Epithelial cell of prostate (primary cell): ENCODE data around the gene TRMT44.
"Not testable (repeated sequence)": the region's sequence is repeated elsewhere in the genome, so short reads cannot be mapped to it uniquely, and the experiment has no call there.

Experiments
- DNase-seq: peaks from one replicate; pipeline ENCODE4 v3.0.0-alpha.2; 2011; ENCODE audit warnings: low read depth, low spot score
- H3K27ac ChIP-seq: fragments of 450-650 bp; 2 replicates; pipeline ENCODE4 v1.5.1; 2017; ENCODE audit warnings: mild to moderate bottlenecking

The TRMT44 gene

DNA sequence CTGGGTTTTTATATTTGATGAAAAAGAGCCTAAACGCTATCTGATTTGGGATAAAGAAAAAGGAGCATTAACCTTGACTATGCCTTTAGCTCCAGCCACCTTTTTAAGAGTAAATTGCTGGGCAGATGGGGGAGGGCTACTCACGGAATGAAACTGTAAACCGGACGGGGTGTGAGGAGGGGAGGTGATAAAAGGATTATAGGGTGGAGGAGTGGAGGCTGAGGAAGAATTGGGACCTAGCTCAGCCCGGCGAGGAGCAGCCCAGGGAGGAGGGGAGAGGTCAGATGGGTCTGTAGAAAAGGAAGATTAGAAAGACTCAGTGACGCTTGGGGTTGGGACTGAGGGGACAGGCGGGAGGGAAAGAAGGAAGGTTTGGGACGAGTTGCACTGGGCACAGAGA, 46.1 kb downstream of the TRMT44 start:
- not testable (repeated sequence) for DNase-seq, H3K27ac ChIP-seq

DNA sequence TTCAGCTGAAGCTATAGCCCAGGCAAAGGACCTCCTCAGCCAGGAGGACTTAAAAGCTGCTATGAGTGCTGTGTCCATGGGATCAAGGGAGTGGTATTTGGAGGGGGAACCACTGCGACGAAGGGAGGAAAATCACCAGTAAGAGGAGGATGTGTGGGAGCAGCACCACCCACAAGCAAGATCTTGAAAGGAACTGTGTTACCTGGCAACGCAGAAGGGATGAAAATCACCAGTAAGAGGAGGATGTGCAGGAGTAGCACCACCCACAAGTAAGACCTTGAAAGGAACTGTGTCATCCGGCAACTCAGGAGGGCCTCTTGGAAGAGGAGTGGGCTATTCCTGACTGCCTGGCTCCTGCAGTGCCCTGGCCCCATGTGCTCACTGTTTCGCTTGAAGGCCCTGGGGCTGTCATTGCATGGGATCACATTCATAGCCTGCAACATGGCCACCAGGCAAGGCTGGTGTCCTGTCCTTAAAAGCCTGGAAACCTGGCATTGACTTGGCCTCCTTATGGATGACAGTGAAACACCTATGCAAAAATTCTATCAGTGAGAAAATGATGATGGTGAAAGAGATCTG, 48.3 kb downstream of the TRMT44 start:
- H3K27ac ChIP-seq, result no peak overlapping the region
- no peak for DNase-seq

DNA sequence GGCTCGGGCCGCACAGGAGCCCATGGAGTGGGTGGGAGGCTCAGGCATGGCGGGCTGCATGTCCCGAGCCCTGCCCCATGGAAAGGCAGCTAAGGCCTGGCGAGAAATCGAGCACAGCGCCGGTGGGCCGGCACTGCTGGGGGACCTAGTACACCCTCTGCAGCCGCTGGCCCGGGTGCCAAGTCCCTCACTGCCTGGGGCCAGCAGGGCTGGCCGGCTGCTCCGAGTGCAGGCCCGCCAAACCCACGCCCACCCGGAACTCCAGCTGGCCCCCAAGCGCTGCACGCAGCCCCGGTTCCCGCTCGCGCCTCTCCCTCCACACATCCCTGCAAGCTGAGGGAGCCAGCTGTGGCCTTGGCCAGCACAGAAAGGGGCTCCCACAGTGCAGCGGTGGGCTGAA, 50.9 kb downstream of the TRMT44 start:
- not testable (repeated sequence) for H3K27ac ChIP-seq, DNase-seq

DNA sequence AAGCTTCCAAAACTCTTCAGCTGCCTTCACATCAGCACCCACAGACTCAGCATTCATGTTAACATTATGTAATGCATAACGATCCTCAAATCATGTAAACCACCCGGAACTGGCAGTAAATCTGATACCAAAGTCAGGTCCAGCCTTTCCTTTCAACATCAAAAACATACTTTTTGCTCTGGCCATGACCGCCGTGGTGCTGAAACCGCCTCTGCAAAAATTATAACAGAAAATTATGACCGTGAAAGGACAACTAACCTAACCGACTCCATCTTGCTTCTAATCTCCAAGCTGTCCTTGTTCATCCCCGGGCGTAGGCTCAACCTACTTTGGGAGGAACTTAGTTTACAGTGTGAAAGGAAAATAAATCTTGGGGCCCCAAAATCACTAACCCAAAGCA, 51.6 kb downstream of the TRMT44 start:
- no peak for DNase-seq
- H3K27ac ChIP-seq, result no peak overlapping the region

DNA sequence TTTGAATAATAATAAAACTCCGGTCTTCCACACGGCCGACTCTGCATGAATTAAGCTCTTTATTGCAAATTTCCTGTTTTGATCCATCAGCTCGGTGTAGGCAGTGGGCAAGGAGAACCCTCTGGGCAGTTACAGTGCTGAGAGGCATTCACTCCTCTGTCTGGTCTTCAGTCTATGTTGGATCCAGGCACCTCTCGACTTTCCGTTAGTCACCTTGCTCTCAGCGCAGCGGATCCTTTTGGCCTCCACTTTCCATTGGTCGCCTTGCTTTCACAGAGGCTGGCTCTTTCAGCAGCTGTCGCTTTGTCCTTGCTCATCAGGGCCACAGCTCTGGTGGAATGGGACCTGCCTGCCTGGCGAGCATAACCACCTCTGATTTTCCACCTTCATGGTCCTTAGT, 52.9 kb downstream of the TRMT44 start:
- no peak overlapping the region for H3K27ac ChIP-seq
- no peak for DNase-seq

DNA sequence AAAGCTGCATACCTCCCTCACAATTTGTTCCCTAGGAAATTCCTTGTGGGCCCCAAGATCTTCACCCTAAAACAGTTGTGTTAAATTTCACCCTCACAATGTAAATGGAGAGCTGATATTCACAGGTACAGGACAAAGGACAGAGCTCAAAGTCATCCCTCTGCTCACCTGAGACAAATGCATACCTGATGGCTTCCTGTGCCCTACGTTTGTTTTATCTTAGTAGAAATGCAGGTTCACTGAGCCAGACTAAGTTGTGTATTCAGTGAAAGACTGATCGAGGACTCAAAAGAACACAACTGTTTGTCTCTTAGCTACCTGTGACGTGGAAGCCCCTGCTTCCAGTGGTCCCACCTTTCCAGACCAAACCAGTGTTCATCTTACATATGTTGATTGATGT, 53.6 kb downstream of the TRMT44 start:
- H3K27ac ChIP-seq, result no peak overlapping the region
- no peak for DNase-seq

DNA sequence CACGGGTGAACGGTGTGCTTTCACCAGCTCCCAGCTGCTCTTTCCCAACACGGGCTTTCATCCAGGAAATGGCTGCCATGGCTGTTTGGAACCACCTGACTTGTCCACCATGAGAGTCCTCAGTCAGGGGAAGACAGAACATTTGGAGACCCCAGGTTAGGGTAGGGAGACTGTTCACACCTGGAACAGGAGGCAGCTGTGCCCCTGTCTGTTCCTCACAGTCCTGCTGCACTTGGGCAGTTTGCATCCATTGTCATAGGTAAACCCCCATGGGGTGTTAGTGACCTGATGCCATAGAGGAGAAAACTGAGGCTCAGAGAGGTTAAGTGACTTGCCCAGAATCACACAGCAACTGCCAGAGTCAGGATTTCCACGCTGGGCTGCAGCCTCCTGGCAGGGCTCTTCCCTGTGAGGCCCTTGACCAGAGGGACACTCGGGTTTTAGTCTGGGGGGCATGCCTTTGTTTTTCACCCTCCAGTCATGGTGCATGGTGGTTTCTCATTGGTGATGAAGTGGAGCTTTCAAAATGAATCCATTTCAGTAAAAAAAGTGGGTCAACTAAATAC, 54.5 kb downstream of the TRMT44 start:
- no peak for DNase-seq
- no peak overlapping the region for H3K27ac ChIP-seq

DNA sequence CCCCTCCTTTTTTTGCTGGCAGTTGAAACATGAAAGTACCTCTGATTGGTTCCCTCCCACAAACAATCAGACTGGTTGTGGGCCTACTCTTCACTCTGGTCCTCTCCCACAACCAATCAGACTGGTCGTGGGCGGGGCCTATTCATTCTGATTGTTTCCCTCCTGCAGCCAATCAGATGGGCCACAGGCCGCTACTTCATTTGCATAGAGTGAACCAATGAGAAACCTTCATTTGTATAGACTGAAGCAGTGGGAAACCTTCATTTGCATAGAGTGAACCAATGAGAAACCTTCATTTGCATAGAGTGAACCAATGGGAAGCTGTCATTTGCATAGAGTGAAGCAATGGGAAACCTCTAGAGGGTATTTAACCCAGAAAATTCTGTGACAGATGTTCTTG, 55.2 kb downstream of the TRMT44 start:
- H3K27ac ChIP-seq, result no peak overlapping the region
- no peak for DNase-seq

DNA sequence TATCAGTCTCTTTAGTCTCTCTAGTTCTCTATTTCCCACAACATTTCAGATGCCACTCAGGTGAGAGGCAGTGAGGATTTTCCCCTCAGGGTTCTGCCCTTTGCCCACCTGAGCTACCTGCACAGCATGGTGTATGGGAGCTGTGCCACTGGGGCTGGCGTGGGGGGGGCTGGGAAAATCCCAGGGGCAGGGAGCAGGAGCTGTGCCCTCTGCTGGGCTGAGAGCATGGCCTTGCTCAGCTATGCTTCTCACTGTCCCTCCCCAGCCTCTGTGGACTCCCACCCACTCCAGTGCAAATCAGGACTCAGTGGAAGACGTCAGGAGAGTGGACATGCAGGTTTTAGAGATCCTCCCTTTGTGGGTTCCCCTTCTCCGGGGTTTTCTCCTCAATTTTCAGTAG, 57.2 kb downstream of the TRMT44 start:
- H3K27ac ChIP-seq, result no peak overlapping the region
- DNase-seq, result no peak

DNA sequence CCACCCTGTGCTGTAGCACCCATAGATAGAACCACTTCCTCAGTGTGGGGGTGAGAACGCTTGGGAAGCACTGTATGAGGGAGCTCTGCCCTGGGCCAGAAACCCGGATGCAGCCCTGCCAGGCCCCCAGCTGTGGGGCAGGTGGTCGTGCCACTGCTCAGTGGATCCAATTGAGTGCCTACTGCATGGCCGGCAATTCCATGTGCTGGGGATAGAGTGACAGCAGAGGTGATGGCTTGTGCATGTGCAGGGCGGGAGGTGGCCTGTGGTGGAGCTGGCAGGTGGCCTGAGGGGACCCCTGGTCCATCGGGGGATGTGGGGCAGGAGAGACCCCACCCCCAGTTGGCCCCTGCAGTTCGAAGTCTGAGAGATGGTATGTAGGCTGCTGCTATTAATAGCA, 60.4 kb downstream of the TRMT44 start:
- H3K27ac ChIP-seq, result no peak overlapping the region
- no peak for DNase-seq

DNA sequence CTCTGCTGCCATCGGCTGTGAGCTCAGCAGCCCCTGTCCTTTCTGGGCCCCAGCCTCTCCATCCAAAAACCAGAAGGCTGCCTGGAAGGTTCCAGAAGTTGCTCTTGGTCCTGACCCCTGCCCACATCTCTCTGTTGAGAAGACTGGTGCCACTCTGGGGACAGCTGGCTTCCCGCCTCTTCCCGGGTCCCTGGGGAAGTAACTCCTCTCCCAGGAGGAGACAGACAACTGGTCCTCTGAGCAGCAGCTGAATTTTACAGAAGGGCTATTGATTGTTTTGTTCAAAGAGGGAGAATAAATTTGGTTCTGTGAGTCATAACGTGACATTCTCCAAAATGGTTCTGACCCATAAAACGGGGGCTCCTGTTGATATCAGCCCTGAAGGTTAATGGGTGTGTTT, 61.2 kb downstream of the TRMT44 start:
- no peak for DNase-seq
- H3K27ac ChIP-seq, result no peak overlapping the region

DNA sequence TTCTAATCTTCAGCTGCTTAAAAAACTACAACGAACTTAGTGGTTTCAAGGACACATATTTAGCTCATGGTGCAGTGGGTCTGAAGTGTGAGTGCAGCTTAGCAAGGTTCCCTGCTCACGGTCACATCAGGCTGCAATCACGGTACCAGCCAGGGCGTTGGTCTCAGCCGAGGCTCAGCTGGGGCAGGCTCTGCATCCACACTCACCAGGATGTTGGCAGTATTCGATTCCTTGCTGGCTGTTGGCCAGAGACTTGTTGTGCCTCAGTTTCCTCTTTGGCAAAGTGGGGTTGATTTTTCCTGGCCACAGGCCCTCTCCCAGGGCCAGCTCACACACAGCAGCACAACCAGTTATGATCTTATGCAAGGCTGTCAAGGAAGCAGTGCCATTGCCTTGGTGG, 61.8 kb downstream of the TRMT44 start:
- no peak for DNase-seq
- no peak overlapping the region for H3K27ac ChIP-seq

DNA sequence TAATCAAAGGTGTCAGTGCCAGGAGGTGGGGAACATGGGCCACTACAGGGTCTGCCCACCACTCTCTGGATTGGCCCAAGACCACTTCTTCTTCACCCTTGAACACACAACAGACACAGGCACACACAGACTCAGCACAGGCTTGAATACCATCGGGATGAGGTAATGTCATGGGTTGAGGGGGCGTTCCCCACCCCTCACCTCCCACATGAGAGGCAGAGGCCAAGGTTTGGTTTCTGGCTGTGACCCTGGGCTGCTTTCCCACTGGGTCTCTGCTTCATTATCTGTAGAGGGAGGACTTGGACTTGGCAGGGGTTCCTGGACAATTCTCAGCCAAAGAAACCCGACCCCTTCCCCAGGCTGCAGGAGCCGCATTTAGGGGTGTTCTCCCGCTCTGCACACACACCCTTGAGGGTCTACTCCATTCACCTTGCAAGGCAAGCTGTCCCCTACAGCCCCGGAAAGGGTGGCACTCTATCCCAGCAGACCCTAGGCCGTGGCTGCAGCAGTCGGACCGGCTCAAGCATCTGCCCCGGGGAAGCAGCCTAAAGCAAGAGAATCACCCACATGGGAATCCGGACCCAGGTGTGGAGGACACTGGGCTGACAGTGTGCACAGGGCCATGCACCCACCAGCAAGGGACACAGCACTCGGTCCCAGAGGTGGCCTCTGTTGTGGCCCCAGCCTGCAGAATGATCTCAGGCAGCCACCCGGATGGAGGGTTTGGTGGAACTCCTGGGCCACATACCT, 62.4 kb downstream of the TRMT44 start:
- no peak for DNase-seq
- no peak overlapping the region for H3K27ac ChIP-seq

DNA sequence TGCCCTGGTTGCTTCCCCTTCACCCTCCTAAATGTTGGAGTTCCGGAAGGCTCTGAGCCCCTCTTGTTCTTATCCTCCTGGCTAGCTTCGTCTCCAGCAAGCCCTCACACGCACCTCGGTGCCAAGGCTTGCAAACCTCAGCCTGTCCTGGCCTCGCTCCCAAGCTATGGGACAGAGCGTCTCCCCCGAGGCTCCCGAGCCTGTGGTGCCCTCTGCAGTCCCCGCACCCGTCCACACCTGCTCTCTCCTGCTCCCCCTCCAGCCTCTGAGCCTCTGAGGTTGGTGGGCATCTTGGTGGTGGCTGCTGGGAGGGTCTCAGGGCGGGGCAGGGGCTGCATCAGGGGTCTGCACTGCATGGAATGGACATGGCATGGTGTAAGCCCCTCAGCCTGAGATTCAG, 63.2 kb downstream of the TRMT44 start:
- DNase-seq, result no peak
- no peak overlapping the region for H3K27ac ChIP-seq

DNA sequence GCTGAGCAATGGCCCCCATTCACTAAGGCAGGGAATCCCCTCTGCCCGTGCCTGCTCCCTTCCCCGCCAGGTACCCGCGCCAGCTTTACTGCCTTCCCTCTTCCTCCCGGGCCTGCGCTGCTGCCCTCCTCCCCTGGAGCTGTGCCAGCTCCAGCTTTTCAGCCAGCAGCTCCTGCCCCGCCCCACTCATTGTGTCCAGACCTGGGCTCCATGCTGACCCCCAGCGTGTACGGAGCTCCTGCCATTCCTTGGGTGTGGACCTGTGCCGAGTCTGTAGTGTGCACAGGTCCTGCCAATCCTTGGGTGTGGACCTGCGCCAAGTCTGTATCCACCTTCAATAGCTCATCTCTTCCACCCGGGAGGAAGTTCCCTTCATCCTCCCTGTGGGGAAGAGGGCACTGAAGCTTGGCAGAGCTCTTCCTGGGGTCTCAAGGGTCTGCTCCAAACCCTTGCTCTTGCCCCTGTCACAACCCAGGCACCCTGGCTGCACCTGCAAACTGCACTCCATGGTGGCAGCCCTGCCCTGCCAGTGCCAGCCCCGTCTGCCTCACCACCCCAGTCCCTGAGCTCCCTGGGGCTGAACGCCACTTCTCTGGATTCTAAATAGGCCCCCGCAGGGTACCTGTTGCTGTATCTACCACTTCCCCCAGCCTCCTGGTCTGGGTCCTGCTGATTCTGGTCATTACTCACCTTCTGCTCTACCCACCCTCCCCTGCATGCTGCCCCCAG, 63.9 kb downstream of the TRMT44 start:
- no peak for DNase-seq
- H3K27ac ChIP-seq, result no peak overlapping the region

DNA sequence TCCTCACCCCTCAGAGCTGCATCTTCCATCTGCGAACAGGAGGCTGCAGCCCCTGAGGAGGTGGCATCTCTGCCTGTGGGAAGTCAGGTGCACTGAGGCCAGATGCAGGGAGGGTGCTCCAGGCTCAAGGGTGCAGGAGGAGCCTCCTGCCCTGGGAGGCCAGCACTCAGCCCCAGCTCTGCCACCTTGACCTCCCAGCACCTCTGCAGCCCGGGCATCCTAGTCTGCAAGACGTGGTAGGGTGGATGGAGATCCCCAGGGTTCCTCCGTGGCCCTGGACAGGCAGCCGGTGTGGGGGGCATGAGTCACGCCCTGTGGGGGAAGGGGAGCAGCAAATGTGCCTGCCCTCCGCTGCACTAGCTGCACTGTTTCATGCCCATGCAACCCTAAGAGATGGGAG, 64.7 kb downstream of the TRMT44 start:
- no peak overlapping the region for H3K27ac ChIP-seq
- DNase-seq, result no peak

DNA sequence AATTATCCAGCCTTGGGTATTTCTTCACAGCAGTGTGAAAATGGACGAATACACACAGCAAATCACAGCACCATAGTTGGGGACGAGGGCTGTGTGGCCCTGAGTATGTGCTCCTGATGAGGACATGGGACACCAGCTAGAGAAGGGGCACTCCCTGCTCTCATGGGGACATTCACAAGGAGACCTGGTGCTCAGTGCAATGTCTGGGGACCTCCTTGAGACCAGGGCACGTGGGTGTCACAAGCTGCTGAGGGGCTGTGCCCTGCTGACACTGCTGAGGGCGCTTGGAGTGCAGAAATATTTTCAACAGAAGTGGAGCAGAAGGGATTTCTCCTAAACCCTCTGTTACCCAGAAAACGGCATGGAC, 65.4 kb downstream of the TRMT44 start:
- no peak overlapping the region for H3K27ac ChIP-seq
- DNase-seq, result no peak

DNA sequence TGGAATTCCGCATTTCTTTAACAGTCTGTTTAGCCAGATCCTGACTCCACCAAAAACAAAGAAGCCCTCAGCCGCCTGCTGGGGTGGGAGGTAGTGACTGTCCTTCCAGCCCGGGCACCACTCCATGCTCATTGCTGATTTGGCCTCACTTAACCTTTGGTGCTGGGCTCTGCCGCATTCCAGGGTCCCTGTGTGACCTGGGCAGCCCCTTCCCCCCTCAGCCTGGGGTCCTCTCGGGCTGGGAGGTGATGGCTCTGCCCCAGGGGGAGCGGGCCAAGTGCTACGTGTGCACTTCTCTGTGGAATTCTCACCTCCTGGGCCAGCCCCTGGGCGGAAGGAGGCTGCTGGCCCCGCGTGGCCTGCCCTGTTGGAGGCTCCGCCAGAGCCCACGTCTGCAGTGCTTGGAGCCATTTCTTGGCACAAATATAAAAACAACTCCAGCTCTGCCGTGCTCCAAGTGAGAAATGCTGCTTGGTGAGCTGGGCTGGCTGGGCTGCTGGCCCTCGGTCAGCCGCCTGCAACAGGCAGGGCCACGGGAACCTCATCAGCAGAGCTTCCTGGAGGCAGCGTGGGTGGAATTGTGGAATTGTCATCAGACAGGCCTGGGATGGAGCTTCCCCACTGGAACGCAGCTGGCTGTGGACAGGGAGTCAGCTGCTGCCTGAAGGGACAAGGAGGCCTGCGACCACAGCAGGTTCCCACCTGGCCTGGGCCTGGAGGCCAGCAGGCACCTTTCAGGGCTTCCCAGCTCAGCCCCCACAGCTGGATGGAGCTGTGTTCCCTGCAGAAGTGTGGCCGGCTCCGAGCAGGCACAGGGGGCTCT, 66.0 kb downstream of the TRMT44 start:
- H3K27ac ChIP-seq, result no peak overlapping the region
- no peak for DNase-seq

DNA sequence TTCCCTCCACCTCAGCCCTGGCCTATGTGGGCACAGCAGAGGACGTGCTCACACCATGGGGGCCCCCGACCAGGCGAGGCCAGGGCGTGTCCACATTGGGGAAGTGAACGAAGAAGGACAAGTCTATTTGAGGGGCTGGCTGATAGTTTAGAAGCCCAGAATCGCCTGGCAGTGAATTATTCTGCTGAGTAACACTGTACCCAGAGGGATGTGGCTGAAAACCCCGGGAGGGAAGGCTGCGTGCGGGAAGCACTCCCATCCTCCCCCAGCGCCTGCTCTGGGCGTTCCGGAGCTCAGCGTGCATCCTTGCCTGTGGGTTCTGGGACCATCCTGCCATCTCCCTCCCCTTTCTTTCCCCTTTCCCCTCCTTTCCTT, 66.6 kb downstream of the TRMT44 start:
- no peak overlapping the region for H3K27ac ChIP-seq
- DNase-seq, result no peak

DNA sequence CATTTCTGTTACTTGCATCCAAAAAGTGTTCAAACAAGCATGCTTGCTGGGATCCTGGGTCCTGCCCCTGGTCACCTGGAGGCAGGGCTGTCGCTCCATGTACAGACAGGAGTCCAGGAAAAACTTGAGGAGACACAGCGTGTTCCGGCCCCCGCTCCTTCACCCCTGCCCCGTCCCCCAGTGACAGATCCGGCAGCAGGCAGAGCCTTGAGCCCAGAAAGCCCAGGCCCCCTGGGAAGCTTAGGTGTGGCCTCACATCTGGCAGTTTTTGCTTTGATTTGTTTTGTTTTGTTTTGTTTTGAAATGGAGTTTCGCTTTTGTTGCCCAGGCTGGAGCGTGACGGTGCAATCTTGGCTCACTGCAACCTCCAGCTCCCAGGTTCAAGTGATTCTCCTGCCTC, 67.0 kb downstream of the TRMT44 start:
- no peak overlapping the region for H3K27ac ChIP-seq

DNA sequence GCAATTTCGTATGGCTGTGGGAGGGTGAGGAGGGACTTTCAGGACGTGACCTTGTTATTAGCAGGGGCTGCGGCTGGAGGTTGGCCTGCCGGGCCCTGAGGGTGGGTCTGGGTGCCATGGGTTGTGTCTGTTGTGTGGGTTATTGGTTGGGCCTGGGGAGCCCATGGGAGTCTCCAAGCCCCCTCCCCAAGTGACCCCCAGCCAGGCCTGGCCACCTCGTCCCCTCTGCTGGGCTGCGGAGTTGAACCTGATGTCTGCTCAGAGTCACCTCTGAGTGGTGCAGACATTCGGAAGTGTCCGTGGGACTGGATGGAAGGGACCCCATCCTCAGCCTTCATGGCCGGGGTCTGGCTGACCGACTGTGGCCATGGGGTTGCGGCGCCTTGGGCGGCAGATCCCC, 67.7 kb downstream of the TRMT44 start:
- DNase-seq, result no peak

More for the DNA sequence above, 67.0 kb downstream of the TRMT44 start:
- DNase-seq, result no peak

More for the DNA sequence above, 67.7 kb downstream of the TRMT44 start:
- no peak overlapping the region for H3K27ac ChIP-seq
